ENCODE results near the gene GDF2. TPM values are rescaled to one million over a fixed set of nuclear protein-coding genes. Genes with fewer than 3 reads are reported as not detected.

Gene GDF2
- total RNA-seq, 4 donors from 2014 or later, result not detected

GRCh38 chr10:47331954-47332353 lies 9.7 kb downstream of the GDF2 start:
- intact Hi-C loops (cut with DNase I; ENCODE audit: low total_unique reads), result no loop called here
- Histone ChIP-seq H3K9me3 (no peaks in the 10 kb centered on the region), H3K36me3 (no peaks in the 10 kb centered on the region), H3K4me1 (no peaks in the 10 kb centered on the region), H3K27me3 (no peaks in the 10 kb centered on the region), H3K27ac (no peak overlapping the region), H3K4me3 (no peak overlapping the region)
- TF ChIP-seq CTCF (IDR thresholded peaks at IDR 0.05) (no peak), POLR2A (IDR thresholded peaks at IDR 0.05) (no peak)
- no peak for DNase-seq

- DNase-seq, result no peak
- H3K9me3 ChIP-seq, result no peaks in the 10 kb centered on the region
- no peaks in the 10 kb centered on the region for H3K27me3 ChIP-seq
- no peak overlapping the region for H3K4me3 ChIP-seq
- no peaks in the 10 kb centered on the region for H3K36me3 ChIP-seq
- intact Hi-C loops (cut with DNase I; ENCODE audit: low total_unique reads), result no loop called here
- no peaks in the 10 kb centered on the region for H3K4me1 ChIP-seq
- H3K27ac ChIP-seq, result no peak overlapping the region
- TF ChIP-seq CTCF (IDR thresholded peaks at IDR 0.05), result no peak
These were observed 10.1 kb downstream of the GDF2 start for GRCh38 chr10:47332371-47332770.

- Histone ChIP-seq H3K4me1 (no peaks in the 10 kb centered on the region), H3K27me3 (no peaks in the 10 kb centered on the region), H3K27ac (no peak overlapping the region), H3K4me3 (no peak overlapping the region), H3K9me3 (no peaks in the 10 kb centered on the region), H3K36me3 (no peaks in the 10 kb centered on the region)
- no peak for TF ChIP-seq POLR2A (IDR thresholded peaks at IDR 0.05)
- no peak for TF ChIP-seq CTCF (IDR thresholded peaks at IDR 0.05)
- DNase-seq, result no peak
- intact Hi-C loops (cut with DNase I; ENCODE audit: low total_unique reads), result no loop called here
These were observed 10.7 kb downstream of the GDF2 start for GRCh38 chr10:47332946-47333345.

- TF ChIP-seq POLR2A (IDR thresholded peaks at IDR 0.05) (no peak), CTCF (IDR thresholded peaks at IDR 0.05) (no peak)
- H3K27ac ChIP-seq, result no peak overlapping the region
- no peaks in the 10 kb centered on the region for H3K9me3 ChIP-seq
- no peak for DNase-seq
- H3K4me3 ChIP-seq, result no peak overlapping the region
- H3K4me1 ChIP-seq, result no peaks in the 10 kb centered on the region
- intact Hi-C loops (cut with DNase I; ENCODE audit: low total_unique reads), result no loop called here
- H3K36me3 ChIP-seq, result no peaks in the 10 kb centered on the region
- no peaks in the 10 kb centered on the region for H3K27me3 ChIP-seq
These were observed 11.3 kb downstream of the GDF2 start for GRCh38 chr10:47333532-47333931.

GRCh38 chr10:47334466-47335295 lies 12.4 kb downstream of the GDF2 start:
- intact Hi-C loops (cut with DNase I; ENCODE audit: low total_unique reads), result no loop called here
- no peaks in the 10 kb centered on the region for H3K36me3 ChIP-seq
- no peak for DNase-seq
- no peak overlapping the region for H3K27ac ChIP-seq
- no peak overlapping the region for H3K4me3 ChIP-seq
- no peaks in the 10 kb centered on the region for H3K27me3 ChIP-seq
- H3K4me1 ChIP-seq, result no peaks in the 10 kb centered on the region
- TF ChIP-seq CTCF (IDR thresholded peaks at IDR 0.05) (no peak), POLR2A (IDR thresholded peaks at IDR 0.05) (no peak)
- no peaks in the 10 kb centered on the region for H3K9me3 ChIP-seq

Data from uterus (tissue), 4 donors.